ENCODE results near the gene ALPI. TPM values are rescaled to one million over a fixed set of nuclear protein-coding genes. Genes with fewer than 3 reads are reported as not detected.

ALPI gene
- total and polyA plus RNA-seq, 9 donors, result 0.63 to 3.7 TPM; not detected in 7

DNA sequence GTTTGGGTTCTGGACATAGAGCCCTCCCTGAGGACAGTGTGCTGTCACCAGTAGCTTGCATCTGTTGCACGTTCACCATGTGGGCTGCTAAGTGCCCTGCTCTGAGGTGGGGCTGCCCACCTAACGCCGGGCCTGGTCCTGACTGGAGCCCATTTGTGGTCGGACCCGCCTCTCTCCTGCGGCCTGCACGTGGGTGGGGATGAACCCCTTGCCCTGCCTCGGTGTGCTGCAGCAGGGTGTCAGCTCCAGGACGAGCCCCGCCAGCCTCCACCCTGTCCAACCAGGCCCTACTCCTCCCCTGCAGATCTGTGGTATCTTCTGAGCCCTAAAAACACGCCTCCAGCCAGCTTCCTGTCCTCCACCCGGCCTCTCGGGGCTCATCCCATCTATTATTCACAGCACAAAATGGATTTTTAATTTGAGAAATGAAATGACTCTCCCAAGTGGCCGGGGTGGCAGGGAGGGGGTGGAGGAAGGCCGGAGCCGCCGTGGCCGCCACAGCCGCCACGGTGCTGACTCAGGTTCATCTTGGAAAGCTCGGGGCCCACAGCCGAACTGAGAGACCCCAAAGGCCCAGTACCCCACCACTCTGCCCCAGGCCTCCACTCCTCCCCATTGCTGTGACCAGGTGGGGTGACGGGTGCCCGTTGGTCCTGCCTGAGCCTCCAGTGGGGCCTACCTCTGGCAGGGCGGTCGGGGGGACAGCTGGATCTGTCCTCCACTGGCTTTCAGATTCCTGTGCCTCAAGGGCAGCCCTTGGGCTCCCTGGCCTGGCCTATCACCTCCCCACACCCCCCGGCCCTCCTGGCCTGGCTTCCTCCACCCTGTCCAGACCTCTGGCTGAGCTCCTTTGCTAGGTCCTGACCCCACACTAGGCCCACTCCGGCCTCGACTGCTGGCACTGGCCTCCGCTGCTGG lies 34.5 kb downstream of the ALPI start:
- no peak for DNase-seq
- 80% methylated on average over 11 of the region's 30 CpGs for WGBS (ENCODE audit: insufficient coverage)
- Histone ChIP-seq H3K27me3 (ENCODE audit: control insufficient read depth, insufficient read depth, low read length) (peaks cover 50% of the 10 kb centered on the region), H3K27ac (ENCODE audit: low read length) (no peak overlapping the region), H3K36me3 (ENCODE audit: control insufficient read depth, insufficient read depth, low read length) (no peaks in the 10 kb centered on the region), H3K4me3 (ENCODE audit: low read length) (no peak overlapping the region), H3K4me1 (ENCODE audit: control insufficient read depth, insufficient read depth, low read length) (peaks cover 10% of the 10 kb centered on the region), H3K9me3 (replicated peaks; ENCODE audit: control insufficient read depth, low read depth, low read length) (no peaks in the 10 kb centered on the region)

- DNase-seq, result no peak
- 83% methylated on average over 12 of the region's 12 CpGs for WGBS (ENCODE audit: insufficient coverage)
- H3K4me1 ChIP-seq (ENCODE audit: control insufficient read depth, insufficient read depth, low read length), result peaks cover 6% of the 10 kb centered on the region
- peaks cover 45% of the 10 kb centered on the region for H3K27me3 ChIP-seq (ENCODE audit: control insufficient read depth, insufficient read depth, low read length)
- no peak overlapping the region for H3K27ac ChIP-seq (ENCODE audit: low read length)
- no peaks in the 10 kb centered on the region for H3K9me3 ChIP-seq (replicated peaks; ENCODE audit: control insufficient read depth, low read depth, low read length)
- no peaks in the 10 kb centered on the region for H3K36me3 ChIP-seq (ENCODE audit: control insufficient read depth, insufficient read depth, low read length)
- H3K4me3 ChIP-seq (ENCODE audit: low read length), result no peak overlapping the region
Observed at GRCh38 chr2:232491139-232491780, 35.3 kb downstream of the ALPI start.

- H3K4me1 ChIP-seq (ENCODE audit: control insufficient read depth, insufficient read depth, low read length), result no peaks in the 10 kb centered on the region
- no peak overlapping the region for H3K27ac ChIP-seq (ENCODE audit: low read length)
- H3K36me3 ChIP-seq (ENCODE audit: control insufficient read depth, insufficient read depth, low read length), result no peaks in the 10 kb centered on the region
- H3K4me3 ChIP-seq (ENCODE audit: low read length), result no peak overlapping the region
- 78% methylated on average over 4 of the region's 8 CpGs for WGBS (ENCODE audit: insufficient coverage)
- no peaks in the 10 kb centered on the region for H3K9me3 ChIP-seq (replicated peaks; ENCODE audit: control insufficient read depth, low read depth, low read length)
- peaks cover 38% of the 10 kb centered on the region for H3K27me3 ChIP-seq (ENCODE audit: control insufficient read depth, insufficient read depth, low read length)
- DNase-seq, result no peak
Observed at GRCh38 chr2:232492236-232492848, 36.4 kb downstream of the ALPI start.

GRCh38 chr2:232492963-232493700 lies 37.2 kb downstream of the ALPI start:
- WGBS (ENCODE audit: insufficient coverage), result 90% methylated on average over 21 of the region's 24 CpGs
- no peak for DNase-seq
- H3K27me3 ChIP-seq (ENCODE audit: control insufficient read depth, insufficient read depth, low read length), result peaks cover 37% of the 10 kb centered on the region

DNA sequence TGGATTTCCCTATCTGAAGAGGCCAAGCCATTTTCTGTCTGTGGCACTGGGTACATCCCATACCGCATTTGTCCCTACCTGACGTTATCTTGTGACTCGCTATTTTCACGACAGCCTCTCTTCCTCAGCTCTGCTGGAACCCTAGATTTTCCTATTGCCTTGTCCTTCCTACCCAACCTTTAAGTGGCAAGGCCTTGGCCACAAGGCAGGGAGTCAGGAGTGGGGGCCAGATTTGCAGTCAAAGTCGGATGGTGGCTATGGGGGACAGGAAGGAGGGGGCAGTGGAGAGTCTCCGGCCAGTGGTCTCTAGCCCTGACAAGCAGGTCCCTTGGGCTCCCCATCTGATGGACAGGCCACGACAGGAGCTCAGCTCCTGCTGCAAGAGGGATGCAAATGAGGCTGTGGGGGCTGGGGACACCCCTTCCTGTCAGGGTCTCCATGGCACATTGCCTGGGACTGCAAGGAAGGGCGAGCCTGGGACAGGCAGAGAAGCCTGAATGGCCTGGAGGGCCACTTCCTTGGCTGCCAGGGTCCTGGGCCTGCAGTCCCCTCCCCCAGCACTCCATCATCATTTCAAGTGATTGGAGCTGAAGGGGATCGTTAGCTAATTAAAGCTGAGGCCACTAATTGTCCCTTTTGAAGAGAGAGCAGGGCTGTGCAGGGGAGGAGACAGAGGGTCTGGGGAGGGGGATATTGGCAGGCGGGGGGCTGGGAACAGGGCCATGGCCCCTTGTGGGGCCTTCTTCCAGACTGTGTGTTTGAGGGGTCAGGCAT lies 37.9 kb downstream of the ALPI start:
- DNase-seq, result no peak
- Histone ChIP-seq H3K9me3 (replicated peaks; ENCODE audit: control insufficient read depth, low read depth, low read length) (no peaks in the 10 kb centered on the region), H3K27ac (ENCODE audit: low read length) (no peak overlapping the region), H3K4me1 (ENCODE audit: control insufficient read depth, insufficient read depth, low read length) (no peaks in the 10 kb centered on the region), H3K36me3 (ENCODE audit: control insufficient read depth, insufficient read depth, low read length) (no peaks in the 10 kb centered on the region), H3K27me3 (ENCODE audit: control insufficient read depth, insufficient read depth, low read length) (peaks cover 32% of the 10 kb centered on the region), H3K4me3 (ENCODE audit: low read length) (no peak overlapping the region)
- 62% methylated on average over 7 of the region's 10 CpGs for WGBS (ENCODE audit: insufficient coverage)

More at GRCh38 chr2:232492963-232493700, 37.2 kb downstream of the ALPI start:
- Histone ChIP-seq H3K4me1 (ENCODE audit: control insufficient read depth, insufficient read depth, low read length) (no peaks in the 10 kb centered on the region), H3K9me3 (replicated peaks; ENCODE audit: control insufficient read depth, low read depth, low read length) (no peaks in the 10 kb centered on the region), H3K27ac (ENCODE audit: low read length) (no peak overlapping the region), H3K36me3 (ENCODE audit: control insufficient read depth, insufficient read depth, low read length) (no peaks in the 10 kb centered on the region), H3K4me3 (ENCODE audit: low read length) (no peak overlapping the region)

- Histone ChIP-seq H3K27ac (ENCODE audit: low read length) (no peak overlapping the region), H3K9me3 (replicated peaks; ENCODE audit: control insufficient read depth, low read depth, low read length) (no peaks in the 10 kb centered on the region), H3K36me3 (ENCODE audit: control insufficient read depth, insufficient read depth, low read length) (no peaks in the 10 kb centered on the region), H3K4me3 (ENCODE audit: low read length) (no peak overlapping the region), H3K4me1 (ENCODE audit: control insufficient read depth, insufficient read depth, low read length) (no peaks in the 10 kb centered on the region), H3K27me3 (ENCODE audit: control insufficient read depth, insufficient read depth, low read length) (peaks cover 27% of the 10 kb centered on the region)
- no peak for DNase-seq
- no CpG with 5 or more reads among the region's 5 CpGs for WGBS (ENCODE audit: insufficient coverage)
Observed at GRCh38 chr2:232494542-232494941, 38.6 kb downstream of the ALPI start.

GRCh38 chr2:232495292-232495691 lies 39.3 kb downstream of the ALPI start:
- WGBS (ENCODE audit: insufficient coverage), result 76% methylated on average over 7 of the region's 7 CpGs
- H3K4me1 ChIP-seq (ENCODE audit: control insufficient read depth, insufficient read depth, low read length), result no peaks in the 10 kb centered on the region
- H3K36me3 ChIP-seq (ENCODE audit: control insufficient read depth, insufficient read depth, low read length), result no peaks in the 10 kb centered on the region
- peaks cover 19% of the 10 kb centered on the region for H3K27me3 ChIP-seq (ENCODE audit: control insufficient read depth, insufficient read depth, low read length)
- no peaks in the 10 kb centered on the region for H3K9me3 ChIP-seq (replicated peaks; ENCODE audit: control insufficient read depth, low read depth, low read length)
- no peak overlapping the region for H3K4me3 ChIP-seq (ENCODE audit: low read length)
- H3K27ac ChIP-seq (ENCODE audit: low read length), result no peak overlapping the region
- DNase-seq, result no peak

- H3K27me3 ChIP-seq (ENCODE audit: control insufficient read depth, insufficient read depth, low read length), result peaks cover 27% of the 10 kb centered on the region
- no peaks in the 10 kb centered on the region for H3K36me3 ChIP-seq (ENCODE audit: control insufficient read depth, insufficient read depth, low read length)
- DNase-seq, result no peak
- H3K4me3 ChIP-seq (ENCODE audit: low read length), result no peak overlapping the region
- H3K9me3 ChIP-seq (replicated peaks; ENCODE audit: control insufficient read depth, low read depth, low read length), result no peaks in the 10 kb centered on the region
- no peak overlapping the region for H3K27ac ChIP-seq (ENCODE audit: low read length)
- peaks cover under 1% of the 10 kb centered on the region for H3K4me1 ChIP-seq (ENCODE audit: control insufficient read depth, insufficient read depth, low read length)
- WGBS (ENCODE audit: insufficient coverage), result 63% methylated on average over 13 of the region's 20 CpGs
Observed at GRCh38 chr2:232496501-232497270, 40.7 kb downstream of the ALPI start.

DNA sequence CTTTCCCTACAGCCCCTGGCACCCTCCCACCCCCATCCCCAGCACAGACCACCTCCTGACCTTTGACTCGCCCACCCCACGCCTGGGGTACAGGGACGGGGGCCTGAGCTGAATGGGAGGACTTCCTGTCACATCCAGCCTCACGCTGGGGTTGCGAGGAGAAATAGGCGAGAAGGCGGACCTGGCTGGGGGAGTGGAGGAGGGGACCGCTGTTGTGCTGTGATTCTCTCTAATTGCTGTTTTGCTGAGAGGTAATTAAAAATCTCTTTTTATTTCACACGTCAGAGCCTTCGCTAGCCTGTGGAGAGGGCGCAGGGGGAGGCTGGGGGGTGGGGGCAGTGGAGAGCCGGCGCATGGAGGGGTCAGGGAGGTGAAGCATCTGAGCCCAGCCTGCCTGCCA lies 41.4 kb downstream of the ALPI start:
- no peak overlapping the region for H3K4me3 ChIP-seq (ENCODE audit: low read length)
- H3K27me3 ChIP-seq (ENCODE audit: control insufficient read depth, insufficient read depth, low read length), result peaks cover 28% of the 10 kb centered on the region
- no peak for DNase-seq
- no peak overlapping the region for H3K27ac ChIP-seq (ENCODE audit: low read length)
- no peaks in the 10 kb centered on the region for H3K36me3 ChIP-seq (ENCODE audit: control insufficient read depth, insufficient read depth, low read length)
- no peaks in the 10 kb centered on the region for H3K9me3 ChIP-seq (replicated peaks; ENCODE audit: control insufficient read depth, low read depth, low read length)
- 30% methylated on average over 2 of the region's 13 CpGs for WGBS (ENCODE audit: insufficient coverage)
- H3K4me1 ChIP-seq (ENCODE audit: control insufficient read depth, insufficient read depth, low read length), result peaks cover 5% of the 10 kb centered on the region

All from muscle of leg (tissue), 11 donors.